NCI-H2171 treated with DMSO at 0.1 percent for 48 hours (cell line): Measurements from ENCODE around the gene ZNF559.
"Not testable (repeated sequence)": the region's sequence is repeated elsewhere in the genome, so short reads cannot be mapped to it uniquely, and the experiment has no call there.

Source experiments
- DNase-seq: peaks from one replicate; lab custom pipeline; 2025; lab: John Stamatoyannopoulos, UW

ZNF559 gene

DNA sequence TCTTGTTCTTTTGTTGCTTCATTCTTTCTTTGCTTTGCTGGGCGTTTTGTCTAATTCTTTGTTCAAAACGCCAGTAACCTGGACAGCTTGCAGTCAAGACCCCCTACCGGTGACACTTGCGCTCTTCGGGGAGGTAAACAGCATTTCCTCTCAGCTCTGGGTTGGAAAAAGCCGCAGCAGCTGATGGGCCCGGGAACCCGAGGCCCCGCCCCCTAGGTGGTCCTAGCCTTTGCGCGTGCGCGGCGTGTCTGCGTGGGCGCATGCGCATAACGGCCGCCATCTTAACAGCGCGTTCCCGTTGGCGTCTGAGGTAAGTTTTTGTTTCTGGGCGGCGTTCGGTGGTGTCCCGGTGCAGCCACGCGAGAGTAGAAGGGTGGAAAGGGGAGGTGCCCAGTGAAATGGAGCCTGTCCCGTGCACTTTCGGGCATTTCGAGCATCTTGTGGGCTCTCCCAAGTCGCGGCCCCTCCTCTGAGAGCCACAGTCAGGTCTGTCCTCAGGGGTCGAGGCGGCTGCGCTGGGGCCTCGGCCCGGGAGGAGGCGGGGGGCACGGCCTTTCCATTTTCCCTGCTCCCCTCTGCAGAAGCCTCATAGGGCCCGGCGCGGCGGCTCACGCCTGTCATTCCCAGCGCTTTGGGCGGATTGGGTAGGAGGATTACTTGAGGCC lies at the start of gene ZNF559:
Gene ZNF559, plus strand, starts transcription at position 261 of the 665 bp plus-strand sequence. CDS start 14,371 bp downstream, outside the sequence.
- DNase-seq = peak; percentile 98

DNA sequence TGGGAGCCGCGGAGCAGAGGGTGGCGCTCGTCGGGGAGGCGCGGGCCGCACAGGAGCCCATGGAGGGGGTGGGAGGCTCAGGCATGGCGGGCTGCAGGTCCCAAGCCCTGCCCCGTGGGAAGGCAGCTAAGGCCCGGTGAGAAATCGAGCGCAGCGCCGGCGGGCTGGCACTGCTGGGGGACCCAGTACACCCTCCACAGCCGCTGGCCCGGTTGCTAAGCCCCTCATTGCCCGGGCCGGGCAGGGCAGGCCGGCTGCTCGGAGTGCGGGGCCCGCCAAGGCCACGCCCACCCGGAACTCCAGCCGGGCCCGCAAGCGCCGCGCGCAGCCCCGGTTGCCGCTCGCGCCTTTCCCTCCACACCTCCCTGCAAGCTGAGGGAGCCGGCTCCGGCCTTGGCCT lies 40.5 kb upstream of the ZNF559 start:
- DNase-seq = not testable (repeated sequence)

DNA sequence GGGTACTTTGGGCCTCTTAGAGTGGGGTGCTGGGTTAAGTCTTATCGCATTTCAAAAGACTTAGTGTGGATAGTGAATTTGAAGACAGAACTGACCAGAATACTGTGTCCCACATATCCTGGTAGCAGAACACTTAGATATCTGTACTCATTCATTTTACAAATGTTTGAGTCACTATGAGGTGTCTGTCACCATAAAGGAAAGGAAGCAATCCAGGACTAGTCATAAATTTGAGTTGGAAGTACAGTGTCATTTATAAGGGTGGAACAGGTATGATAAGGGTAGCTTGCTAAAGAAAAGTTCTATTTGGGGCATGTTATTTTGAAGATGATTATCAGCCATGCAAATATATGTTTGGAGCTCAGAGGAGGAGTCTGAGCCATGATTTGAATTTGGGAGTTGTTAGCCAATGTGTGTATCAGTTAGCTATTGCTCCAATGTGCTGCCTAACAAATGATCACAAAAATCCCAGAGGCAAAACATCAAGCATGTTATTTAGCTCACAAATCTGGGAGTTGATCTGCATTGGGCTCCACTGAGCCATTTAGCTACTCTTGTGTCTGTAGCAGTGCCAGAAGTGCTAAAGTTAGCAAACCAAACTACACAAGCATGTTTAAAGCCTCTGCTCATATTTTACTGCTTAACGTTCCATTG lies 34.6 kb upstream of the ZNF559 start:
- DNase-seq = no peak

DNA sequence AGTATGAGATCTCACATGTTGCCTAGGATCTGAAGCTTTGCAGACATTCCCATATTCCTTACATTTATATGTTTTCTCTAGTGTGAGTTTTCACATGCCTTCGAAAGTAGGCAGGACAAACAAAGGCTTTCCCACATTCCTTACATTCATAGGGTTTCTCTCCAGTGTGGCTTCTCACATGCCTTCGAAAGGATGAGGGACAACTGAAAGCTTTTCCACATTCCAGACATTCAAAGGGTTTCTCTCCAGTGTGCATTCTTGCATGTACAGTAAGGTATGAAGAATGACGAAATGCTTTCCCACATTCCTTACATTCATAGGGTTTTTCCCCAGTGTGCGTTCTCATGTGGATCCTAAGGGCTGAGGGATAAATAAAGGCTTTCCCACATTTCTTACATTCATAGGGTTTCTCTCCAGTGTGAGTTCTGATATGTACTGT lies 28.5 kb upstream of the ZNF559 start:
- no peak for DNase-seq

DNA sequence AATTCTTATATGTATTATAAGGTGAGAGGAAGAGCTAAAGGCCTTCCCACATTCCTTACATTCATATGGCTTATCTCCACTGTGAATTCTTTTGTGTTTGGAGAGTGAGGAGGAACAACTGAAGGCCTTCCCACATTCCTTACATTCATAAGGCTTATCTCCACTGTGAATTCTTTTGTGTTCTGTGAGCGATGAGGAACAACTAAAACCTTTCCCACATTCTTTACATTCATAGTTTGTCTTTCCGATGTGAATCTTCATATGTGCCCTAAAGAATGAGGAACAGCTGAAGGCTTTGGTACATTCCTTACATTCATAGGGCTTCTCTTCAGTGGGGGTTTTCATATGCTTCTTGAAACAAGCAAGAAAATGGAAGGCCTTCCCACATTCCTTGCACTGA lies 27.6 kb upstream of the ZNF559 start:
- DNase-seq = no peak

DNA sequence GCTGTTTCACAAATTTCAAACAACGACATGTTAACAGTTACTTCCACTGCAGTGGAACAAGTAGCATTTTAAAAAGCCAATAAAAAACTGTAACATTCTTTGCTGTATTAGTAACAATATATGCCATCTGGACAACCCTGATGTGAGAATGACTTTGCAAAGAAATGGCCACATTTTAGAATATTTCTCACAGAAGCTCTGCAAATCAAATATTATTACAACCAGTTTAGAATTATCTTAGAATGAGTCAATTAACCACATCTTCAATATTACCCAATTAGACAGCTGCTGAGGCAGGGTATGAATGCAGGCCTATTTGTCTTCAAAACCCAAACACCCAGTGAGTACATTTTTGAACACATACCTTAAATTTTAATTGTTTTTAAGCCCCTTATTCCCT lies 17.5 kb upstream of the ZNF559 start:
- no peak for DNase-seq

DNA sequence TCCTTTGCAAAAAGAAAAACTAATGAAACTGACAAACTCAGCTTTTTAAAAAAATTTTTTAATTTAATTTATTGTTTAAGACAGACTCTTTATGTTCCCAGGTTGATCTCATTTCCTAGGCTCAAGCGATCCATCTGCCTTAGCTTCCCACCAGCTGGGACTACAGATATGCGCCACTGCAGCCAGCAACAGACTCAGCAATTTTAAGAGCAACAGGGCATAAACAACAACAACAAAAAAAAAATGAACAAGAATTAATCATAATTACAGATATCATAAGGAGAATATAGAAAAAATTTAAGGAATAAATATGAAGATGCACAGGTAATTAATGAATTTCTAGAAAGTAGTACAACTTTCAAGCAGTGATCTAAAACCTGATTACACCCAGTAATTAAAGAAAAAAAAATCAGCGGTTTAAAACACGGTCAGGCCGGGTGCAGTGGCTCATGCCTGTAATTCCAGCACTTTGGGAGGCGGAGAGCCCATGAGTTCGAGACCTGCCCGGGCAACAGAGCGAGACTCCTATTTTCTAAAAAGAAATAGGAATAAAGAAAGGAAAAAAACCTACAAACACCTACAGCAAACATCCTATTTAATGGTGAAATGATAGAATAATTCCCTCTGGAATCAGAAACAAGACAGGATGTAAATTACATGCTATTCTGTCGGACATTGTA lies 15.7 kb upstream of the ZNF559 start:
- DNase-seq = no peak

DNA sequence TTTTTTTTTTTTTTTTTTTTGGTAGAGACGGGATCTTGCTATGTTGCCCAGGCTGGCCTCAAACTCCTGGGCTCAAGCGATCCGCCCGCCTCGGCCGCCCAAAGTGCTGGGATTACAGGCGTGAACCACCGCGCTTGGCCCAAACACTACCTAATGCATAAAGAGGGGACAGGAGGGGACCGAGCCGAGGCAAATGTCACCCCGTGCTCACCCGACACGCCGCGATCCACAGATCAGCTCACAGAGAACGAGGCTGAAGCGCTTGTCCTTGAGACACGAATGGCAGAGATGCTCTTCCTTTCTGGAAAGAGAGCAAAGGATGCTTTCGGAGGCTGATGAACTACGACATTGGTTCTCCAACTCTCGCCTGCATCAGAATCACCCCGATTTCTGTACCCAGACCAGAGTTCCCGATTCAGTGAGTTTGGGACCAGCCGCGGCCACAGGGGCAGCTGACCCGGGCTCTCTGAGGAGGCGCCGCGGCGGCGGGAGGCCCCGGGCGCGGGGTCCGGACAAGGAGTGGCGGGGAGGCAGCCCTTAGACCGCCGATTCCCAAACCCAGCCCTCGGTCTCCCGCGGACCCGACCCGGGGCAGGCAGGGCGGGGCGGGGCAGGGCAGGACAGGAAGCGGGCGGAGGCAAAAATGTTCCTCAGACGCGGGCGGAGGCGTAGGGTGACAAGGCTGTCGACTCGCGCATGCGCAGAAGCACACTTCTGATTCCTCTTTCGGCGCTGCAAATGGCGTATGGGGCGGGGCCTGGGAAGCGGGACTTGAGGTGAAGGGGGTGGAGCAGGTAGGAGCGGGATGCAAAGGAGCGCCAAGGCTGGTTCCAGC lies 14.6 kb upstream of the ZNF559 start, which contains the start of gene ZNF699:
Gene ZNF699, minus strand, starts transcription at position 700 of the 835 bp plus-strand sequence. CDS start 4,719 bp downstream, outside the sequence.
- peak; percentile 98 for DNase-seq

DNA sequence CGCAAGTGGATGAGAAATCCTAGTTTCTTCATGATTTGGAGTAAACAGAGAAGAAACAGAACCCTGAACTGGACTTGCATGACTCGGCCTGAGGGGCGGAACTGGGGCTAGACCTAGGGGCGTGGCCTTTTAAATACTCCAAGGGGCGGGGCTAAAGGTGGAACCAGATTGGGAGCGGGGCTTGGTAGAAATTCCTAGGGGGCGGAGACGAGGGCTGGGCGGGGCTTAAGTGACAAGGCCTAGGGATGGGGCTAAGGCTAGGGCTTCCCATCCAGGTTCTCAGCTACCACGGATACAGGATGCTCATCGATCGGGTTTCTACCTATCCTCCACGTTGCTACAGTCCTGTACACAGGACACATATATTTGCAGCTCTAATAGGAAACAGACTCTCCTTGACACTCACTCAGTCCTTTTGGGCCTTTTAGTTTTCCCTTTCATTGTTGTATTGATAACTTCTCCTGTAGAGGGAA lies 14.0 kb upstream of the ZNF559 start:
- peak; percentile 98 for DNase-seq

DNA sequence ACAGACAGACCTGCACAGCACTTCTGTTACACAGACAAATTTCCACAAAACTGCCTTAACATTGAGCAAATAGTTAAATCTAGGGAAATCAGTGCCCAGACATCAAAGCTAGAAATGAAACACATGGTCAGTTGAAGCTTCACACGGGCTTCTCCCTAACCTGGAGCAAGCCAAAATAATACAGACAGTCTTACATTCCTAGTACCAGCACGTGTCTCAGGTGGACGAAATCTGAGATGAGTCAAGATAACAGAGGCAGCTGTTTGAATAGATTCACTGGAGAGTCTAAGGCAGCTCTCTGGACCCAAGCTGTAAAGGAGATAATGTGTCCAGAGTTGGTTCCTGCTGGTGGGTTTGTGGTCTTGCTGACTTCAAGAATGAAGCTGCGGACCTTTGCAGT lies 10.2 kb upstream of the ZNF559 start:
- peak; percentile 2 for DNase-seq

DNA sequence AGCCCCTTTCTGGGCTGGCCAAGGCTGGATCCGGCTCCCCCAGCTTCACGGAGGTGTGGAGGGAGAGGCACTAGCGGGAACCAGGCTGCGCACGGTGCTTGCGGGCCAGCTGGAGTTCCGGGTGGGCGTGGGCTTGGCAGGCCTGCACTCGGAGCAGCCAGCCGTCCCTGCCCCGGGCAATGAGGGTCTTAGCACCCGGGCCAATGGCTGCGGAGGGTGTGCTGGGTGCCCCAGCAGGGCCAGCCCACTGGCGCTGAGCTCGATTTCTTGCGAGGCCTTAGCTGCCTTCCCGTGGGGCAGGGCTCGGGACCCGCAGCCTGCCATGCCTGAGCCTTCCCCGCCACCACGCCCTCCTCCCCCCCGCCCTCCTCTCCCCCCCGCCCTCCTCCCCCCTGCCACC lies 2.6 kb upstream of the ZNF559 start:
- DNase-seq = no peak

DNA sequence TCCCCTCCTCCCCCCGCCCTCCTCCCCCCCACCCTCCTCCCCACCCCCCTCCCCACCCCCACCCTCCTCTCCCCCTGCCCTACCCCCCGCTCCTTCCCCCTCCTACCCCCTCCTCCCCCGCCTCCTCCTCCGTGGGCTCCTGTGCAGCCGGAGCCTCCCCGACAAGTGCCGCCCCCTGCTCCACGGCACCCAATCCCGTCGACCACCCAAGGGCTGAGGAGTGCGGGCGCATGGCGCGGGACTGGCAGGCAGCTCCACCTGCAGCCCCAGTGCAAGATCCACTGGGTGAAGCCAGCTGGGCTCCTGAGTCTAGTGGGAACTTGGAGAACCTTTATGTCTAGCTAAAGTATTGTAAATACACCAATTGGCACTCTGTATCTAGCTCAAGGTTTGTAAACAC lies 2.2 kb upstream of the ZNF559 start:
- DNase-seq = not testable (repeated sequence)

DNA sequence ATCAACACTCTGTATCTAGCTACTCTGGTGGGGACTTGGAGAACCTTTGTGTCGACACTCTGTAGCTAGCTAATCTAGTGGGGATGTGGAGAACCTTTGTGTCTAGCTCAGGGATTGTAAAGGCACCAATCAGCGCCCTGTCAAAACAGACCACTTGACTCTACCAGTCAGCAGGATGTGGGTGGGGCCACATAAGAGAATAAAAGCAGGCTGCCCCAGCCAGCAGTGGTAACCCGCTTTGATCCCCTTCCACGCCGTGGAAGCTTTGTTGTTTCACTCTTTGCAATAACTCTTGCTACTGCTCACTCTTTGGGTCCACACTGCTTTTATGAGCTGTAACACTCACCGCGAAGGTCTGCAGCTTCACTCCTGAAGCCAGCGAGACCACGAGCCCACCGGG lies 1.8 kb upstream of the ZNF559 start:
- DNase-seq = not testable (repeated sequence)

DNA sequence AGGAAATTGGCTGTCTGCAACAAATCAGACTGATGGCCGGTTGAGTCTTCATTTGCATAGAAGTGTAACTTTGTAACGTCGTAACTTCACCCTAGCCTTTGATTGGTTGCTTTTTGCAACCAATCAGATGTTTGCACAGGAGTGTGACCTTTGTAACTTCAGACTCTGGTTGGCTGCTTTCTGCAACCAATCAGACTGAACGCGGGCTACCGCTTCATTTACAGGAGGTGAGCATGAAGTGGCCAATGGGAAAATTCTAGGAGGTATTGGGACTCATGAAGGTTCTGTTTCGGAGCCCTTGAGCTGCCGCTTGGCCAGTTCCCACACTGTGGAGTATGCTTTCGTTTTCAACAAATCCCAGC lies 441 bp upstream of the ZNF559 start:
- peak; percentile 92 for DNase-seq

DNA sequence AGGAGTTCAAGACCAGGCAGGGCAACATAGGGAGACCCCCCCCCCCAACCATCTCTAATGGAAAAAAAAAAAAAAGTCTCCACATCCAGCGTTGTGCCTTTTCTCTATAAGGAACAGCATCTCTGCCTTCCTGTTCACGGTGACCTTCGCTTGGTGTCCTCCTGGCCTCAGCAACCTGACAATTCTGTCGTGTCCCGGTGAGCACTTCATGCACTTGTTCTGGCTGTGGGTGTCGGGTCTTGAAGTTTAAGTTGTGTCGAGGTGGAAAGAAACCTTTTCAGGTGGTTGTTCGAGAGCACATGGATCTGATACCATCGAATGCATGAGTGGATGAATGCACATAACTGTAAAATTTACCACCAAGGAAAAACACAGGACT lies 594 bp downstream of the ZNF559 start:
- no peak for DNase-seq

DNA sequence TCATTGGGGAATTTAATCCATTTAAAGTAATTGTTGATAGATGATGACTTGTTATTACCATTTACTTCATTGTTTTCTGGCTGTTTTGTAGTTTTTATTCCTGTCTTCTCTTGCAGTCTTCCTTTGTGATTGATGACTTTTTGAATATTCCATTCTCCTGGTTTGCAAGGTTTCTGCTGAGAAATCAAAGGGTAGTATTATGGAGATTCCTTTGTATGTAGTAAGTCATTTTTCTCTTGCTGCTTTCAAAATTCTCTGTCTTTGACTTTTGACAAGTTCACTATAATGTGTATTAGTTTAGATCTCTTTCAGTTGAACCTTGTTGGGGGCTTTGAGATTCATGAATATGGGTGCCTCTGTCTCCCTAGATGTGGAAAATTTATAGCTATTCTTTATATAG lies 6.0 kb downstream of the ZNF559 start:
- DNase-seq = no peak

DNA sequence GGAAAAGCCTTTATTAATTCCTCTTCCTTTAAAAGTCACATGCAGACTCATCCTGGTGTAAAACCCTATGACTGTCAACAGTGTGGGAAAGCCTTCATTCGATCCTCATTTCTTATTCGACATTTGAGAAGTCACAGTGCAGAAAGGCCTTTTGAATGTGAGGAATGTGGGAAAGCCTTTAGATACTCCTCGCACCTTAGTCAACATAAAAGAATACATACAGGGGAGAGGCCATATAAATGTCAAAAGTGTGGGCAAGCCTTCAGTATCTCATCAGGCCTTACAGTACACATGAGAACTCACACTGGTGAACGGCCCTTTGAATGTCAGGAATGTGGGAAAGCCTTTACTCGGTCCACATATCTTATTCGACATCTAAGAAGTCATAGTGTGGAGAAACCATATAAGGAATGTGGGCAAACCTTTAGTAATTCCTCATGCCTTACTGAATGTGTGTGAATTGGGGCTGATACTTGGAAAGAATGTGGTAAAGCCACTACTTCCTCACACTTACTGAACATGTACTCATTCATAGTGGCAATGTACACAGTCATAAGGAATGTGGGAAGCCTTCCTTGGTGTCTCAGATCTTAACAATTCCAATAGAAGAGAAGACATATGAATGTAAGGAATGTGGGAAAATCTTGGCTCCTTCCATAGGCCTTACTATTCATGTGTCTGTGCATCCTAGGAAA lies 18.8 kb downstream of the ZNF559 start:
- no peak for DNase-seq

DNA sequence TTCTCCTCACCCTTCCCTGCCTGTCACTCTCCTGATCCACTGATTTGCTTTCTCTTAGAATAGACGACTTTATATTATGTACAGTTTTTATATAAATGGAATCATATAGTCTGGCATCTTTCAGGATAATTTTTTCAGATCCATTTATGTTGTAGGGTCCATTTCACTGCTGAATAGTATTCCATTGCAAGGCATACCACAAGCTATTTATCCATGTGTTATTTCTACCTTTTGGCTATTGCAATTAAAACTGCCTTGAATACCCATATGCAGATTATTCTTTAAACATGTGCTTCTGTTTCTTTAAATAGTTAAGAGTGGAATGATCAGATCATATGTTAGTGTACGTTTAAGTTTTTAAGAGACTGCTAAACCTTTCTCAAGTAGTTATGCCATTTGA lies 21.0 kb downstream of the ZNF559 start:
- DNase-seq = no peak

DNA sequence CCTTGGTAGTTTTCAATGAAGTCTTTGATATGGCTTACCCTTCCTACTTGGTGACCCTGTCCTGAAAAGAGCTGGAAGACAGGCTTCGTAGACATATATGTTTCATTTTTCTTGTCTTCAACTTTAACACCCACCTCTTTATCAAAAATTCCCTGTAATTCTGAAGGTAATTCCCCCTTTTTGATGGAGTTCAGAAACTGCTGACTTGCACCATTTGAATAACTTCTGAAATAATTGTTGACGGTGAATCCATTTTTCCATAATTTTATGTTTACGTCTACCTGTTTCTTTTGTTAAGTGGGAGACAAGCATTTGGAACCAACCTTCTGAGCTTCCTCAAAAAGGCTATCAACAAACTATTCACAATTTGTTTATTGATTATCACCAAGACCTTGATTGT lies 24.3 kb downstream of the ZNF559 start:
- DNase-seq = no peak

DNA sequence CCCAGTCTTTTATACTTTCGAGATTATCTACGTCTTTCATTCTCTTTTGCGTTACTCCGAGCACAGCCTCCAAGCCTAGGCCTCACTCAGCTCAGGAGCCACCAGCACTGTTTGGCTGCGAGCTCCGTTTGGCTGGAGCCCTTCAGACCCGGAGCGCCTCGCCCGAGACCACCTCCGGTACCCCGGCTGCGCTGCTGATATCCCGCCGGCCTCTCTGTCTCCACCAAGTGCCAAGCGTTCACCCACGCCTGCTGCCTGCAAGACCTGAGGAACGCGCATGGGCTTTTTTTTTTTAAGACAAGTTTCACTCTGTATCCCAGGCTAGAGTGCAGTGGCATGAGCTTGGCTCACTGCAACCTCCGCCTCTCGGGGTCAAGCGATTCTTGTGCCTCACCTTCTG lies 24.7 kb downstream of the ZNF559 start:
- DNase-seq = no peak

DNA sequence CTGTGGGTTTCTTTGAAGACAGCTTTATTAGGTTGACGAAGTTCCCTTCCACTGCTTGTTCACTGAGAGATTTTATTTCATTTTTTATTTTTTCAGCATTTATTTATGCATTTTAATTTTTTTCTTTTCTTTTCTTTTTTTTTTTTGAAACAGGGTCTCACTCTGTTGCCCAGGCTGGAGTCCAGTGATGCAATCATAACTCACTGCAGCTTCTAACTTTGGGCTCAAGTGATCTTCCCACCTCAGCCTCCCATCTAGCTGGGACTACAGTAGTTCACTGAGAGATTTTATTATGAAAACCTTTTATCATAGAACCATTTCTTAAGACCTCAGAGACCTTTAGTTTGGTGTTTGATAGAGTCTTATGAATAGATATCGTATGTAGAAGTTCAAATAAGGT lies 28.5 kb downstream of the ZNF559 start:
- no peak for DNase-seq

DNA sequence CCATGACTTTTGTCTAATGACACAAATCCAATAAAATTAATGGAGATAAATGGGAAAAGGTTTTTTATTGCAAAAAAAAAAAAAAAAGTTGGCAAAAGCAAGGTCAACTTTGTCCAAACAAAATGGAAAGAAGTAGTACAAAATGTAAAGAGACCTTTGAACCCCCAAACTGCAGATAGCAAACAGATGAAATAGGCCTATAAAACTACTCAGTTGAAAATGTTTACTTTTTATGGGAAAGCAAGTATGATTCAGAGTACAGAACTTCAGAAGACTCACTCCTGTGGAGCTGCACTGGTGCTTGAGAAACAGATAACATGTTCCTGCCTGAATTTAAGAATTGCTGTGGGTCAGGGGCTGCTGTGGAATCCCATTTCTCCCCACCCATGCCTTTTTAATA lies 29.0 kb downstream of the ZNF559 start:
- DNase-seq = no peak
